Measurements from ENCODE around the gene LRRTM3.

LRRTM3 gene

DNA sequence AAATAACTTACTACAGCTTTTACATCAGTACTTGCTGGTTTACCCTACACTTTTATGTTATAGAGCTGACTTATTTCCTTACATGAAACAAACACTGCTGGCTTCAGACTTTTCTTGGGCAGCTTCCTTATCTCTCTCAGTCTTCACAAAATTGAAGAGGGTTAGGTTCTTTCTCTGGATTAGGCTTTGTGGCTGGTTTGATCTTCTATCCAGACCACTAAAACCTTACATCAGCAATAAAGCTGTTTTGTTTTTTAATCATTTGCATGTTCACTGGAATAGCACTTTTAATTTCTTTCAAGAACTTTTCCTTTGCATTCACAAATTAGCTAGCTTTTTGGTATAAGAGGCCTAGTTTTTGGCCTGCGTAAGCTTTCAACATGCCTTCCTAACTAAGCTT is 218.7 kb downstream of the LRRTM3 start:
- FAIRE-seq (no peak), DNase-seq (ENCODE audit: insufficient read length) (no peak)

More for the DNA sequence above, 218.7 kb downstream of the LRRTM3 start:
- TF ChIP-seq POLR2AphosphoS5 (IDR thresholded peaks at IDR 0.05; ENCODE audit: low read depth, low read length) (no peak), TAF1 (IDR thresholded peaks at IDR 0.05; ENCODE audit: borderline replicate concordance, low read depth, low read length) (no peak), POLR2A (IDR thresholded peaks at IDR 0.05; ENCODE audit: low read depth, low read length) (no peak)

All from GM12892 (cell line).